GM19324 (cell line): ENCODE data around the gene NBPF20.
"Not testable (repeated sequence)": the region's sequence is repeated elsewhere in the genome, so short reads cannot be mapped to it uniquely, and the experiment has no call there.

ENCODE experiments used
- ATAC-seq: cut with Tn5 transposase; IDR thresholded peaks from one replicate; pipeline ENCODE4 v1.9.1; 2021; ENCODE audit warnings: mild to moderate bottlenecking, moderate library complexity; ENCODE audit not compliant: unreplicated experiment, low FRiP score

Gene NBPF20, protein sequence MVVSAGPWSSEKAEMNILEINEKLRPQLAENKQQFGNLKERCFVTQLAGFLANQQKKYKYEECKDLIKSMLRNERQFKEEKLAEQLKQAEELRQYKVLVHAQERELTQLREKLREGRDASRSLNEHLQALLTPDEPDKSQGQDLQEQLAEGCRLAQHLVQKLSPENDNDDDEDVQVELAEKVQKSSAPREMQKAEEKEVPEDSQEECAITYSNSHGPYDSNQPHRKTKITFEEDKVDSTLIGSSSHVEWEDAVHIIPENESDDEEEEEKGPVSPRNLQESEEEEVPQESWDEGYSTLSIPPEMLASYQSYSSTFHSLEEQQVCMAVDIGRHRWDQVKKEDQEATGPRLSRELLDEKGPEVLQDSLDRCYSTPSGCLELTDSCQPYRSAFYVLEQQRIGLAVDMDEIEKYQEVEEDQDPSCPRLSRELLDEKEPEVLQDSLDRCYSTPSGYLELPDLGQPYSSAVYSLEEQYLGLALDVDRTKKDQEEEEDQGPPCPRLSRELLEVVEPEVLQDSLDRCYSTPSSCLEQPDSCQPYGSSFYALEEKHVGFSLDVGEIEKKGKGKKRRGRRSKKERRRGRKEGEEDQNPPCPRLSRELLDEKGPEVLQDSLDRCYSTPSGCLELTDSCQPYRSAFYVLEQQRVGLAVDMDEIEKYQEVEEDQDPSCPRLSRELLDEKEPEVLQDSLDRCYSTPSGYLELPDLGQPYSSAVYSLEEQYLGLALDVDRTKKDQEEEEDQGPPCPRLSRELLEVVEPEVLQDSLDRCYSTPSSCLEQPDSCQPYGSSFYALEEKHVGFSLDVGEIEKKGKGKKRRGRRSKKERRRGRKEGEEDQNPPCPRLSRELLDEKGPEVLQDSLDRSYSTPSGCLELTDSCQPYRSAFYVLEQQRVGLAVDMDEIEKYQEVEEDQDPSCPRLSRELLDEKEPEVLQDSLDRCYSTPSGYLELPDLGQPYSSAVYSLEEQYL (N-terminal part only)

DNA sequence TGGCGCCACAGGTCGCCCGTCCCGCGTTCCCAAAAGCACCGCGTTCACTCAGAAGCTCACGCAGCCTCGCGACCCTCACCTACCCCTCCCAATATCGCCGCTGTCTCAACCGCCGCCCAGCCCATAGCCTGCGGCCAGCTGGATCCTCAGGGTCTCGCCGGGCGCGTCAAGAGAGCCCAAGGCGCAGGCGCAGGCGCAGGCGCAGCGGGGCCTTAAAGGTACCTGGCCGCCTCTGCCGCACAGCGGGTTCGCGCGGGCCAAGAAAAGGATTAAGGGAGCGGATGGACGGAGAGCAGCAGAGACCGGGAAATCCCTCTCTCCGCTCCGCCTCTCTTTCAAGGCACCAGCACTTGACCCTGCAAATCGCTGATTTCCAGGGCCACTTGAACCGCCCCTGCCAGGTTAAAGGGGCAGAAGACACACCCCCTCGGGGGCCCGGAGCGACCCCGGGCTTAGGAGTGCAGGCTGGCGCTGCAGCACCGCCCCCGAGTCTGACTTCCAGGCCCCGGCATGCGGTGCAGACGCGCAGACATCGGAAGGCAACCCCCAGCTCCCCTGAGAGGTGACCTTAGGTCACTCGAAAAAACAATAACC lies at the start of gene NBPF20:
NBPF20 (minus strand) TSS at position 168 of the 594 bp plus-strand sequence. CDS start 20,331 bp downstream, outside the sequence.
- ATAC-seq, result peak; percentile 96

DNA sequence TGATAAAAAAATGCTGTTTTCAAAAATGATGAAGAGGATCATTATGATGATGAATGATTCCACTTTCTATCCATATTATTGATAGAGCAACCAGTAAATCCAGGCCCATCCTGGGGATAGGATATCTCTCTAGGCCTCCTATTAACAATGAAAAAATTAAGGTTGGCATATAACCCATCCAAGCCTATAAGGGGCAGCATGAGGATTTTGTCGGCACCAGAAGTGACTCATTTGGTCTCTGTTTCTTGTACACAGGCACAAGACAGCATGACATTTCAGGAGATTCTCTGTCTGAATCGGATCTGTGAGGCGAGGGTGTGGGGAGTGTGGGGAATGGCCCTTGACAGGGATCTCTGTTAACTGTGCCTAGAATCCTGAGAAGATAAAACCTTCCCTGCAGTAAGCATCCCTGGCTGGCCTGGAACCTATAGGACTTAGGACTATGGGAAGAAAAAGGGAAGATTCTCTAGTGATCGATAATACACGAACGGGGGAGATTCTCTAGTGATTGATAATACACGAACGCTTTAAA lies 49.5 kb upstream of the NBPF20 start:
- not testable (repeated sequence) for ATAC-seq

DNA sequence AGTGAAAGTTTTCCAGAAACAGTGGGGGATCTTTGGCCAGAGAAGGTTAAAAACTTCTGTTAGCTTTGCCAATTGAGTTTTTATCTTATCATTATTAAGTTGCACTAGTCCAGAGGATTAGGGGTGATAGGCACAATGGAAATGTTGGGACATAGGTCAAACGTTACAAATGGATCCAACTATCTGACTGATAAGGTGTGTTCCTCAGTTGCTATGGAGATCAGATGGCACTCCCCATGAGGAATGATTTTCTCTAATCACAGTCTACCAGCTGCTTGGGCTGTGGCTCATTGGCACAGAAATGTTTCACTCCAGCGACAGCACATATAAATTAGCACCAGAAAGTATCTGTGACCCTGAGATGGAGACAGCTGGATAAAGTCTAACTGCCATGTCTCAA lies 47.3 kb upstream of the NBPF20 start:
- not testable (repeated sequence) for ATAC-seq

DNA sequence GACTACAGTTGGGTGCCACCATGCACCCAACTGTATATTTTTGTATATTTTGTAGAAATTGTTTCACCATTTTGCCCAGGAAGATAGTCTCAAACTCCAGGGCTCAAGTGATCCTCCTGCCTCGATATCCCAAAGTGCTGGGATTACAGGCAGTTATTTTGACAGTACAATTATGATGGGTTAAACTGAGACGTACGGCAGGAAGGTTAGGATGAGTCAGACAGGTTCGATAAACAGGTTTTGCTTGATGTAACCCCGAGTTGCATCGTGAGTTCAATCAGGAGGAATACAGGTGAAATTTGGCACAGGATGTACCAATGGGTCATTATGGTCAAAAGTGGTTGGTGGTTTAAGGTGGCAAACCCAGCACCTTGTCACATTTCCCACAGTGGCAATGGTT lies 46.0 kb upstream of the NBPF20 start:
- ATAC-seq, result not testable (repeated sequence)

DNA sequence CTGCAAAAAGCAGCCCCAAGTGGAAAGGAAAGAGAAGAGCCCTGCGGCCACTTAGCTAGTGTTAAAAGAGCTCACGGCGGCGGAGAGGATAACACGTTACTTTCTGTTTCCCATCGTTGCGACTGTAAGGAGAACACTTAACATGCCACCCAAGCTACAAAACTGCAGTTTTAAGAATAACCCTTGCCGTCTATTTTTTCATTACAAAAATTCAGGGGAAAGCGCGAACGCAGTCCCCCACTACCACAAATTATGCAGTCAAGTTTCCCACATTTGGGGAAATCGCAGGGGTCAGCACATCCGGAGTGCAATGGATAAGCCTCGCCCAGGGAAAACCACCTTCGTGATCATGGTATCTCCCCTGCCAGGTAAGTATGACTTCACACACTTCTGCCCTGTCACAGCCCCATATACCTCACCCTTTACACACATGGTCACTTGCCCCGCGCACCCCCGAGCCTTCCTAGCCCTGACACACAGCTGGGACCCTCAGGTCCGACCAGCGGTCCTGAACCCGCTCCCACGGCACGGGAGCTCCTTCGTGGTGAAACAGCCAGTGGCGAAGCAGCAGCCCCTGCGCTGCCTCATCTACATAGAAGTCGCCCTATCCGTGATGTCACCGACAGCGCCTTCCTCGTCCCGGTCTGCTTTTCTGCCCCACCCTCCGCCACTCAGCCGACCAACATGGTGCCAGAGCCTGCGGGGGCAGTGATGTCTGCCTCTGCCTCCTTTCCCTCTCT lies 40.2 kb upstream of the NBPF20 start:
- peak; percentile 91 for ATAC-seq

DNA sequence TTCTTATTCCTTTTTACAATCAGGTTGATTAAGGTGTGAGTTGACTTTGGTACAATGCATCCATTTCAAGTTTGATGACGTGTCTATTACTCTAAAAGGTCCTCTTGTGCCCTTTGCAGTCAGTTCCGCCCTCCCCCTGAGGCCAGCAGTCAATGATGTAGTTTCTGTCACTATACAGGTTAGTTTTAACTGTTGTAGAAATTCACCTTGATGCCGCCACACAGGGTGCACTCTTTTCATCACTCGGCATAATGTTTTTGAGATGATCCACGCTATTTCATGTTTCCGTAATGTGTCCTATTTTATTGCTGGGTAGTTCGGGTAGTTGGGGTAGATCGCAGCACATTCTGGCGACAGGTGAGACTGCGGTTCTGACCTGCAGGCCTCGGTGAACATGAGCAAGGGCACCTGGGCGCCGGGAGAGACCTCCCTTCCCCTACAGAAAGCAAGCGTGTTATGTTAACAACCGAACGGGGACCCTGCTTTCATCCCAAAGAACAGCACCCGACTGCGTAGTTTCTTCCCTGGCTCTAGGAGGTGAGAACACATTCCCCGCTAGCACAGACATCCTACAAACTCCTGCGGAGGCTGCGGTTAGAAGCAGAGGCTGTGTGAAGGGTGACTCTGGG lies 39.4 kb upstream of the NBPF20 start:
- ATAC-seq, result peak; percentile 32

DNA sequence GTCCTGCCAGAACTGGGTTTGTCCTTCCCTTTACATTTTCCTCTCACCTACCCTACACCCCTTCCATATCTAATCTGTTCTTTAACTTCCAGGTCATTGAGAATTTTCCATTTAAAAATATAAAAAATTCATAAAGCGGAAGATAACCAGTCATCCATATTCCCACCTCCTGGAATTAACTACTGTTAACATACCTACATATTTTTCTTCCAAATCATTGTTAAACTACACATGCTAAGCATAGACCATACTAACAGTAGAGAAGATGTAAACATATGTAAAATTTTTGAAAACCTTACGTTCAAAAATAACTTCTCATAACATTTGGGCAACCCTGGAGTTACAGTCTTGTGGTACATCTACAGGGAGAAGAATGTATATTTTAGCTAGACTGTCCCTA lies 38.6 kb upstream of the NBPF20 start:
- ATAC-seq, result not testable (repeated sequence)

DNA sequence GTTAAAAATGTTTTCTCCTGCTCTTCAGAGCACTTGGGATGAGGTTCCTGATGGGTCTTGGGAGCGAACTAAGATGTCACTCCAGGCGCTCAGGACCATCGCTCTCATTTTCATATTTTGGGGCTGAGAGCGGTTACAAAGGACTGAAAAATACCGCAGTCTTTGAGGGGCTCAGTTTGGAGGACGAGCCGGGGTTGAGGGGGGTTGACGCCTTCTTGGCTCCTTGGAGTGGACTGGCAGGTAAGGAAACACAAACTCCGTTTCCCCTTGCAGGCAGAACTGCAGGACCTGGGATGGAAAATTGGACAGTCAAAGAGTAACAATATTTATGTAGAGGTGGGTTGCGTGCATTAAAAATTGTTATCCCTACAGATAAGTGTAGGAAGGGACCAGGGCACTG lies 35.3 kb upstream of the NBPF20 start:
- not testable (repeated sequence) for ATAC-seq

DNA sequence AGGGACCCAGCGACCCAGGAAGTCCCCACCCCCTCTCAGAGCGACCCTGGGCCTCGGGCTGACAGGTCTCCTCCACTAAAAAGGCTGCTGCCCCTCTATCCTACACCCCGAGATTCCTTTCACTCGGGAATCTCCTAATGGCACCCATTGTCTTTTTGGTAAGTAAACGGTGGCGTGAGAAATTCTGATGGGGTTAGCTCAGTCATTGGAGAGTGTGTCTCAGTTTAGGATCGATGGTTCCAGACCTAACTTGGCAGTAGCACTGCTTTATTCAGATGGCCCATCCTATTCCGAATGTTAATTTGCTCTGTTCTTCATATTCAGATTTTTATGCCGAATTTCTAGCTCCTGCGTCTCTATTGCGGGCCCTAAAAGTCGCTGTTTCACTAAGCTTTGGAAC lies 34.6 kb upstream of the NBPF20 start:
- ATAC-seq, result not testable (repeated sequence)

DNA sequence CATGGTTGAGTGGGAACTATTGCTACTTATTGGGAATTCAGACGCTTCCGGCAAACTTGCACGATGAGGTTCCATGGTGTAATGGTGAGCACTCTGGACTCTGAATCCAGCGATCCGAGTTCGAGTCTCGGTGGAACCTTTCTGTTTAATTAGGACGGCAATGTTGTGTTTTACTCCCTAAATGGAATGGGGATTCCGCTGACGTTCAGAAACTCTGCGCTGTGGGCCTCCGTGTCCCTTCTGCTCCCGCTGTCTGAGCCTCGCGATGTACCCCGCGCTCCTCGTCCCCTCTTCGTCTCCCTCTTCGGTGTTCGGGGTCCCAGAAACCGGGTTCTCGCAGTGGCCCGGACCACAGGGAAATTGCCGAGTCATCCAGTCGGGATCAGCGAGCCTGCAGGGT lies 34.2 kb upstream of the NBPF20 start:
- ATAC-seq, result not testable (repeated sequence)

DNA sequence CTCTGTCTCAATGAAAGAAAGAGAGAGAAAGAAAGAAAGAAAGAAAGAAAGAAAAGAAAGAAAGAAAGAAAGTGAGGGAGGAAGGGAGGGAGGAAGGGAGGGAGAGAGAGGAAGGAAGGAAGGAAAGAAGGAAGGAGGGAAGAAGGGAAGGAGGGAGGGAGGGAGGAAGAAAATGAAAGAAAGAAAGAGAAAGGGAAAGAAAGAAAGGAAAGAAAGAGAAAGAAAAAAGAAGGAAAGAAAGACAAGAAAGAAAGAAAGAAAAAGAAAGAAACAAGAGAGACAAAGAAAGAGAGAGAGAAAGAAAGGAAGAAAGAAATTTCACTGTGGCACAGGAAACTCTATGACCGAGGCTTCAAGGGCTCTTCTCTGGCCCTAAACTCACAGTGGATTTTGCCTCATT lies 33.7 kb upstream of the NBPF20 start:
- not testable (repeated sequence) for ATAC-seq

DNA sequence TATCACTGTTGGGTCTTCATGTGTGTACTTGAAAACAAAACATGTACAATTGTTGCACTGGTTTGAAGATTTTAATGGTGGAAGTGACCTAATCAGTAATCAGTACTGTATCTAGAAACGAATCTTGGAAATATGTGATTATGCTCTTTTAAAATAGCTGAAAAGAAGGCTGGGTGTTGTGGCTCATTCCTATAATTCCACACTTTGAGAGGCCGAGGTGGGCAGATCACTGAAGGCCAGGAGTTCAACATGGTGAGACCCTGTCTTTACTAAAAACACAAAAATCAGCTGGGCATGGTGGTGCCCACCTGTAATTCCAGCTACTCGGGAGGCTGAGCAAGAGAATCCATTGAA lies 29.4 kb upstream of the NBPF20 start:
- not testable (repeated sequence) for ATAC-seq

DNA sequence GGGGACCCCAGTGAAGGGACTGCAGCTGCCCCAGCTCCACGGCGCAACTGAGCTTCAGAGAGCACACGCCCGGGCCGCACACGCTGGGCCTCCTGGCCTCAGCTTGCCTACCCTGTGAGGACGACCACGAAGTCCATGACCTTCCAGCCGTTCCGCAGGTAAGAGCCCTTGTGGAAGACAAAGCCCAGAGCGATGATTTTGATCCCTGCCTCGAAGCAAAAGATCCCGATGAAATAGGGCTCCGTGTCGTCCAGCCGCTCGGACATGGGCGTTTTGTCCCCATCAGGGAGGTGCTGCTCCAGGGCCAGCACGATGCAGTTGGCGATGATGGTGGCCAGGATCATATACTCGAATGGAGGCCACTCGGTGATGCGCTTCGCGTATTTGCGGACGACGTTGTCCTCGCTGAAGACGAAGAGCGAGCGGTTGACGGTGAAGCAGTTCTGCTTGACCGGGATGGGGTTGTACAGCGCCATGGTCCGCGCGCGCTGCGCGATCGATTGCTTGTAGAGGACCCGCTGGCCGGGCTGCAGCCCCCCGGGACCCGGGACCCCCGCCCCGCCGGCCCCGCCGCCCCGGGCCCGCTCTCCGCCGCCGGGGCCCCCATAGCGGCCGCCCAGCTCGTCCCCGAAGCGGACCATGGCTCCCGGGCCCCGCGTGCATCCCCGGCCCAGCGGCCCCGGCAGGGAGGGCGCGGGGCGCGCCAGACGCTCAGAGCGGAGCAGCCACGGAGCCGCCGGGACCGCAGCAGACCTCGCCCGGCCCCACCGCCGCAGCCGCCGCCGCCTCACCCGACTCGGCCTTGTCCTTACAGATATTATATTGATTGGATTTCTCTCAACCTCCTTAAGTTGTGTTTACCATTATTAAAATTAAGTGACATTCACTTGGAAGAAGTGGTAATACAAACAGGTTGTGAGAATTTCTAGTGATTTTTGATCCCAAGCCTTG lies 28.7 kb upstream of the NBPF20 start:
- ATAC-seq, result not testable (repeated sequence)

DNA sequence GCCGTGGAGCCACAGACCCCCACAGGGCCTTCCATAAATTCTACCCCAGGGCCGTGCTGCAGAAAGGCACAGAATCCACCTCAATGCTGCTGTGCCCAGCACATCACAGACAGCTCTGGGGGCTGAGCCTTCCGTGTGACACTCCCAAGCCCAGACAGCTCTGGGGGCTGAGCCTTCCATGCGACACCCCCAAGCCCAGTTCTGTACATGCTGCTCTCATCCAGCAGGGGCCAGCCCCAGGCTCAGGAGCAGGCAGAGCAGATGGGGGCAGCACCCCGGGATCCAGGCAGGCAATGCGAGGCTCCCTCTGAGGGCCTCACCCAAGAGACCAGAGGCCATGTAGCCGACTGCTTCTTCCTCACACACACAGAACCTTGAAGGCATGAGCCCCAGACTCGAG lies 27.1 kb upstream of the NBPF20 start:
- not testable (repeated sequence) for ATAC-seq

DNA sequence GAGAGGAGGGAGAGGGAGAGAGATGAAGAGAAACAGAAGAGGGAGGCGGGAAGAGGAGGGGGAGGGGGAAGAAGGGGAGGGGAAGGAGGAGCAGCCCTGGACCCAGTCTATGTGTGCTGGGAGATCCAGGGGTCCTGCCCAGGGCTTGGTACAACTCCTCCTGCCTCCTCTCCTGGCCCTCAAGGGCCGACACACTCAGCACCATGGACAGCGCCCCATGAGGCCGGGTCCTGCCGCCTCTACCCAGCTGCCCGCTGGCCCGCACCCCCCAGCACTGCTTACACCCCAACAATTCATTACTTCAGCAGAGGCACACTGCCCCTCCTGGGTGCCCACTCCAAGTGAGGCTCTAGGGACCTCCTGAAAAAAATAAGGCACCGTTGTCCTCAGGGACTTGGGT lies 26.5 kb upstream of the NBPF20 start:
- ATAC-seq, result not testable (repeated sequence)

DNA sequence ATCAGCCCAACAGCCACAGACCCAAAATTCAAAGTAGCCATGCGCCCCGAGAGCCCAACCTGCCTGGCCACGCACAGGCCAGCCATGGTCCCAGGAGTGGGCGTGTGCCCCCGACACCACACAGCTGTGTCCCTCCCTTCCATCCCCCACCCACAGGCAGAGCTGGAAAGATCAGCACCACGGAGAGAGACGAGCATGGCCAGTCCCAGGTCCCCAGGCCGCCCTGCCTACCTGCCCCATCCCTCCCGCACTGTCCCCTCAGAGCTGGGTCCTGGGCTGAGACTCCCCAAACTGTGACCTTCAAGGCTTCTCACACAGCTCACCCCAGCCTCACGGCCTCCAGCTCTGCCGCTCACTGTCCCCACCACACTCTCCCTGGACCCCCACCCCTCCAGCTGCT lies 19.8 kb upstream of the NBPF20 start:
- not testable (repeated sequence) for ATAC-seq

DNA sequence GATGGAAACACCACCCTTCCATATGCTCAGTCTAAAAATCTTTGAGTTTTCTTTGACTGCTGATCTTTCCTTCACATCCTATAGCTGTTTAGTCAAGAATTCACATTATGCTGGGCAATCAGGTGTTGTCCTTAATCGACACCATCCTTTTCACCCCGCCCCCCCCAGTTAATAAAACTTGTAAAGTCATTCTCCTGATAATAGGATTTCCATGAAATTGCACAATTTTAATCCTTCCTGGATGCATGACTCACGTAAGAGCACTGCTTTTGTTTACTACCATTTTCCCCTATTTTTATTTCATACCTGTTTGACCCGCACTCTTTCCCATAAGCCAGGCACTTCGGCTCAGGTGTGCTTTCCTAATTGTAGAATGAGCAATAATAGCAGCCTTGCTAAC lies 16.9 kb upstream of the NBPF20 start:
- not testable (repeated sequence) for ATAC-seq
